Amniotic stem cell (primary cell): ENCODE measurements around the gene ZC3H10.
A peak's percentile ranks its signal among the peaks of the same experiment; 100 is the strongest.
"Not testable (repeated sequence)": the region's sequence is repeated elsewhere in the genome, so short reads cannot be mapped to it uniquely, and the experiment has no call there.

Experiments used
- DNase-seq: peaks from one replicate; lab custom pipeline; 2025; lab: John Stamatoyannopoulos, UW

Gene ZC3H10

GRCh38 chr12:56117778-56118687, at the start of gene ZC3H10:
Gene ZC3H10, plus strand, starts transcription at chr12:56118266. Its CDS starts 2,297 bp downstream, at chr12:56120563.
- DNase-seq: peak; percentile 99

- no peak for DNase-seq
These were observed 46.4 kb upstream of the ZC3H10 start for GRCh38 chr12:56071648-56072047.

- DNase-seq: no peak
These were observed 43.7 kb upstream of the ZC3H10 start for GRCh38 chr12:56074396-56074795.

GRCh38 chr12:56077966-56078365, 40.1 kb upstream of the ZC3H10 start:
- DNase-seq: not testable (repeated sequence)

- no peak for DNase-seq
These were observed 39.6 kb upstream of the ZC3H10 start for GRCh38 chr12:56078427-56078826.

- DNase-seq: peak; percentile 68
These were observed 38.9 kb upstream of the ZC3H10 start for GRCh38 chr12:56078931-56079722.

- DNase-seq: peak; percentile 80
These were observed 38.1 kb upstream of the ZC3H10 start, which contains the start of gene ERBB3 for GRCh38 chr12:56079723-56080555. Gene ERBB3, plus strand, starts transcription at chr12:56080165. Its CDS starts 136 bp downstream, at chr12:56080301.

GRCh38 chr12:56080556-56081138, 37.4 kb upstream of the ZC3H10 start:
- DNase-seq: no peak

GRCh38 chr12:56081393-56082347, 36.4 kb upstream of the ZC3H10 start:
- DNase-seq: no peak

GRCh38 chr12:56082382-56082781, 35.7 kb upstream of the ZC3H10 start:
- no peak for DNase-seq

GRCh38 chr12:56082967-56083366, 35.1 kb upstream of the ZC3H10 start:
- no peak for DNase-seq

GRCh38 chr12:56084958-56085543, 33.0 kb upstream of the ZC3H10 start:
- no peak for DNase-seq

GRCh38 chr12:56086096-56086495, 32.0 kb upstream of the ZC3H10 start:
- DNase-seq: no peak

GRCh38 chr12:56086608-56087007, 31.5 kb upstream of the ZC3H10 start:
- DNase-seq: no peak

GRCh38 chr12:56087220-56087619, 30.8 kb upstream of the ZC3H10 start:
- DNase-seq: no peak

- no peak for DNase-seq
These were observed 20.3 kb upstream of the ZC3H10 start for GRCh38 chr12:56097738-56098137.

- no peak for DNase-seq
These were observed 19.5 kb upstream of the ZC3H10 start for GRCh38 chr12:56098592-56098991.

GRCh38 chr12:56099787-56100186, 18.3 kb upstream of the ZC3H10 start:
- no peak for DNase-seq

- no peak for DNase-seq
These were observed 17.0 kb upstream of the ZC3H10 start for GRCh38 chr12:56101045-56101444.

GRCh38 chr12:56102683-56103065, 15.4 kb upstream of the ZC3H10 start:
- no peak for DNase-seq
